GM19099 (cell line): ENCODE data around the gene TMEM120B.

Source experiments
- POLR2A ChIP-seq: IDR thresholded peaks from 3 replicates; pipeline ENCODE4 v1.6.1; 2011; ENCODE audit warnings: low read depth; ENCODE audit not compliant: insufficient read length; ENCODE audit errors: extremely low read depth

Gene TMEM120B

GRCh38 chr12:121792607-121793439 lies 80.3 kb downstream of the TMEM120B start:
- no peak for TF ChIP-seq POLR2A

GRCh38 chr12:121793440-121793837 lies 80.9 kb downstream of the TMEM120B start, which contains the start of gene RHOF:
TSS of gene RHOF (minus strand) at chr12:121793688. CDS start at chr12:121793633, 55 bp downstream.
- peak; percentile 73 for TF ChIP-seq POLR2A

- peak; percentile 55 for TF ChIP-seq POLR2A
Measured at GRCh38 chr12:121793838-121794533, 81.4 kb downstream of the TMEM120B start.

- no peak for TF ChIP-seq POLR2A
Measured at GRCh38 chr12:121794534-121795033, 82.0 kb downstream of the TMEM120B start.

- no peak for TF ChIP-seq POLR2A
Measured at GRCh38 chr12:121795034-121795968, 82.7 kb downstream of the TMEM120B start.

GRCh38 chr12:121796855-121797751 lies 84.6 kb downstream of the TMEM120B start:
- TF ChIP-seq POLR2A, result no peak

- TF ChIP-seq POLR2A, result no peak
Measured at GRCh38 chr12:121797937-121798786, 85.6 kb downstream of the TMEM120B start.

- no peak for TF ChIP-seq POLR2A
Measured at GRCh38 chr12:121798787-121799155, 86.2 kb downstream of the TMEM120B start.

GRCh38 chr12:121799156-121799841 lies 86.7 kb downstream of the TMEM120B start:
- no peak for TF ChIP-seq POLR2A

GRCh38 chr12:121799842-121800693 lies 87.5 kb downstream of the TMEM120B start:
- TF ChIP-seq POLR2A, result peak; percentile 16

GRCh38 chr12:121800694-121801594 lies 88.4 kb downstream of the TMEM120B start:
- peak; percentile 61 for TF ChIP-seq POLR2A
